HepG2 (cell line): ENCODE results near the gene STK31. TPM values are rescaled to one million over a fixed set of nuclear protein-coding genes. Genes with fewer than 3 reads are reported as not detected.

ENCODE experiments used
- JUNB ChIP-seq: sonication (generic); formaldehyde crosslinking; IDR thresholded peaks from 2 replicates; pipeline ENCODE4 v1.8.0; 2022; ENCODE audit warnings: missing genetic modification reagents, mild to moderate bottlenecking, borderline replicate concordance
- NFE2L1 ChIP-seq: sonication (generic); formaldehyde crosslinking; IDR thresholded peaks from 2 replicates; pipeline ENCODE4 v1.4.0; 2020; ENCODE audit warnings: missing genetic modification reagents, mild to moderate bottlenecking, borderline replicate concordance
- NFKBIZ ChIP-seq: IDR thresholded peaks from 2 replicates; pipeline ENCODE4 v1.6.1; 2018; ENCODE audit warnings: missing genetic modification reagents, missing compliant biosample characterization
- ZFP41 ChIP-seq: sonication (generic); formaldehyde crosslinking; IDR thresholded peaks from 2 replicates; pipeline ENCODE4 v1.4.0; 2020; ENCODE audit warnings: mild to moderate bottlenecking, missing genetic modification reagents, borderline replicate concordance
- polyA plus RNA-seq, 8 experiments: library from polyadenylated mRNA; depleted of rRNA in 3 of 8; stranded (reverse) in 7 of 8; unstranded in 1 of 8; fragments of >200 nt; fragmentation: Illumina TruSeq in 4 of 8; extraction: Trizol in 4 of 8; gene quantifications; 2 replicates each; pipeline versions ENCODE4 v1.2.1 to v1.2.3, GENCODE V29; 2011 to 2016; ENCODE audit warnings: low read depth in 4 of 8, missing spikeins in 1 of 8, mixed read lengths in 1 of 8; ENCODE audit not compliant: insufficient read depth in 1 of 8
- total RNA-seq, 5 experiments: library from RNA; depleted of rRNA; stranded (reverse); fragments of >200 nt; fragmentation: Illumina TruSeq; extraction: Trizol; gene quantifications; 2 replicates each; pipeline ENCODE4 v1.2.3, GENCODE V29; 2016; ENCODE audit warnings: low read depth in 1 of 5
- TF ChIP-seq, protein P1 (sequence below): sonication (generic); formaldehyde crosslinking; conservative IDR thresholded peaks from 2 replicates; pipeline ENCODE4 v1.4.0; 2020; ENCODE audit warnings: mild to moderate bottlenecking, missing genetic modification reagents, moderate library complexity
- TF ChIP-seq, protein P2 (sequence below): IDR thresholded peaks from 2 replicates; pipeline ENCODE4 v1.6.1; 2012; ENCODE audit warnings: low read depth, low read length, improper control_type of control experiment
- TF ChIP-seq, protein P3 (sequence below): sonication (generic); formaldehyde crosslinking; IDR thresholded peaks from 2 replicates; pipeline ENCODE4 v1.5.1; 2020; ENCODE audit warnings: missing genetic modification reagents, mild to moderate bottlenecking, borderline replicate concordance

STK31 gene
- total and polyA plus RNA-seq, 2 of the 13 experiments (the other 11 are each of a cell fraction or from before 2014, with no cell fraction given), result not detected

- TF ChIP-seq, protein P1, sequence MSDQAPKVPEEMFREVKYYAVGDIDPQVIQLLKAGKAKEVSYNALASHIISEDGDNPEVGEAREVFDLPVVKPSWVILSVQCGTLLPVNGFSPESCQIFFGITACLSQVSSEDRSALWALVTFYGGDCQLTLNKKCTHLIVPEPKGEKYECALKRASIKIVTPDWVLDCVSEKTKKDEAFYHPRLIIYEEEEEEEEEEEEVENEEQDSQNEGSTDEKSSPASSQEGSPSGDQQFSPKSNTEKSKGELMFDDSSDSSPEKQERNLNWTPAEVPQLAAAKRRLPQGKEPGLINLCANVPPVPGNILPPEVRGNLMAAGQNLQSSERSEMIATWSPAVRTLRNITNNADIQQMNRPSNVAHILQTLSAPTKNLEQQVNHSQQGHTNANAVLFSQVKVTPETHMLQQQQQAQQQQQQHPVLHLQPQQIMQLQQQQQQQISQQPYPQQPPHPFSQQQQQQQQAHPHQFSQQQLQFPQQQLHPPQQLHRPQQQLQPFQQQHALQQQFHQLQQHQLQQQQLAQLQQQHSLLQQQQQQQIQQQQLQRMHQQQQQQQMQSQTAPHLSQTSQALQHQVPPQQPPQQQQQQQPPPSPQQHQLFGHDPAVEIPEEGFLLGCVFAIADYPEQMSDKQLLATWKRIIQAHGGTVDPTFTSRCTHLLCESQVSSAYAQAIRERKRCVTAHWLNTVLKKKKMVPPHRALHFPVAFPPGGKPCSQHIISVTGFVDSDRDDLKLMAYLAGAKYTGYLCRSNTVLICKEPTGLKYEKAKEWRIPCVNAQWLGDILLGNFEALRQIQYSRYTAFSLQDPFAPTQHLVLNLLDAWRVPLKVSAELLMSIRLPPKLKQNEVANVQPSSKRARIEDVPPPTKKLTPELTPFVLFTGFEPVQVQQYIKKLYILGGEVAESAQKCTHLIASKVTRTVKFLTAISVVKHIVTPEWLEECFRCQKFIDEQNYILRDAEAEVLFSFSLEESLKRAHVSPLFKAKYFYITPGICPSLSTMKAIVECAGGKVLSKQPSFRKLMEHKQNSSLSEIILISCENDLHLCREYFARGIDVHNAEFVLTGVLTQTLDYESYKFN (CRISPR knock-in tag), result no peak
- TF ChIP-seq, protein P2, sequence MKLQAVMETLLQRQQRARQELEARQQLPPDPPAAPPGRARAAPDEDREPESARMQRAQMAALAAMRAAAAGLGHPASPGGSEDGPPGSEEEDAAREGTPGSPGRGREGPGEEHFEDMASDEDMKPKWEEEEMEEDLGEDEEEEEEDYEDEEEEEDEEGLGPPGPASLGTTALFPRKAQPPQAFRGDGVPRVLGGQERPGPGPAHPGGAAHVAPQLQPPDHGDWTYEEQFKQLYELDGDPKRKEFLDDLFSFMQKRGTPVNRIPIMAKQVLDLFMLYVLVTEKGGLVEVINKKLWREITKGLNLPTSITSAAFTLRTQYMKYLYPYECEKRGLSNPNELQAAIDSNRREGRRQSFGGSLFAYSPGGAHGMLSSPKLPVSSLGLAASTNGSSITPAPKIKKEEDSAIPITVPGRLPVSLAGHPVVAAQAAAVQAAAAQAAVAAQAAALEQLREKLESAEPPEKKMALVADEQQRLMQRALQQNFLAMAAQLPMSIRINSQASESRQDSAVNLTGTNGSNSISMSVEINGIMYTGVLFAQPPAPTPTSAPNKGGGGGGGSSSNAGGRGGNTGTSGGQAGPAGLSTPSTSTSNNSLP, result no peak
- no peak for TF ChIP-seq ZFP41
- TF ChIP-seq, protein P3, sequence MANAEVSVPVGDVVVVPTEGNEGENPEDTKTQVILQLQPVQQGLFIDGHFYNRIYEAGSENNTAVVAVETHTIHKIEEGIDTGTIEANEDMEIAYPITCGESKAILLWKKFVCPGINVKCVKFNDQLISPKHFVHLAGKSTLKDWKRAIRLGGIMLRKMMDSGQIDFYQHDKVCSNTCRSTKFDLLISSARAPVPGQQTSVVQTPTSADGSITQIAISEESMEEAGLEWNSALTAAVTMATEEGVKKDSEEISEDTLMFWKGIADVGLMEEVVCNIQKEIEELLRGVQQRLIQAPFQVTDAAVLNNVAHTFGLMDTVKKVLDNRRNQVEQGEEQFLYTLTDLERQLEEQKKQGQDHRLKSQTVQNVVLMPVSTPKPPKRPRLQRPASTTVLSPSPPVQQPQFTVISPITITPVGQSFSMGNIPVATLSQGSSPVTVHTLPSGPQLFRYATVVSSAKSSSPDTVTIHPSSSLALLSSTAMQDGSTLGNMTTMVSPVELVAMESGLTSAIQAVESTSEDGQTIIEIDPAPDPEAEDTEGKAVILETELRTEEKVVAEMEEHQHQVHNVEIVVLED (CRISPR knock-in tag), result no peak
- TF ChIP-seq JUNB, result no peak
- TF ChIP-seq NFE2L1 (CRISPR knock-in tag), result no peak
- TF ChIP-seq NFKBIZ (CRISPR knock-in tag), result no peak
Measured at GRCh38 chr7:23717788-23718187, 7.8 kb downstream of the STK31 start (continued).
